ENCODE measurements around the gene RAP2C. TPM values are rescaled to one million over a fixed set of nuclear protein-coding genes. Genes with fewer than 3 reads are reported as not detected.
A peak's percentile ranks its signal among the peaks of the same experiment; 100 is the strongest.

RAP2C gene
- total RNA-seq, 1 experiment from 2014 or later: 52.7 TPM

DNA sequence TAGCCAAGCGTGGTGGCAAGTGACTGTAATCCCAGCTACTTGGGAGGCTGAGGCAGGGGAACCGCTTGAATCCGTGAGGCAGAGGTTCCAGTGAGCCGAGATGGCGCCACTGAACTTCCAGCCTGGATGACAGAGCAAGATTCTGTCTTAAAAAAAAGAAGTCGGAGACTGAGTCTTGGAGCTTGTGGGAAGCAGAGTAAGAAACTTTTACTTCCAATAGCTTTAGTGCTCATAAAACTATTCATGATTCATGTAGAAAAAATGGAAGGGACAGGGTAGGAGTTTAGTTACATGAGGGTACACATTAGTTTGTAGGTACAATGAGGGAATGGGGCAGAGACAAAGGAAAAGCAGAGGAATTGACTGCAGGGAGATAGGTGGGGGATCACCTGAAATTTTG, 19.3 kb downstream of the RAP2C start:
- Mint-ChIP-seq H3K27ac (peak overlapping the region in 2 of 3 experiments; percentile 3 to 5; a peak in 3 of 7 replicates), H3K36me3 (ENCODE audit: insufficient read depth in 1 of 3, low read depth in 3 of 3) (peaks cover 2 to 11% (median 4%) of the 10 kb centered on the region in 3 experiments; a peak in 5 of 7 replicates), H3K27me3 (ENCODE audit: low read depth) (no peaks in the 10 kb centered on the region), H3K4me1 (peaks cover 8% of the 10 kb centered on the region in 2 experiments; a peak in 3 of 4 replicates), H3K4me3 (no peak overlapping the region), H3K9me3 (no peaks in the 10 kb centered on the region; a peak in 1 of 5 replicates)
- Histone ChIP-seq H3K18ac (ENCODE audit: insufficient read length, low read depth, low read length) (no peak overlapping the region), H2BK5ac (ENCODE audit: insufficient read length, low read length) (no peak overlapping the region), H3K27ac (ENCODE audit: insufficient read length, low read depth, low read length) (no peak overlapping the region), H4K5ac (ENCODE audit: insufficient read length, low read depth, low read length) (no peak overlapping the region), H4K91ac (ENCODE audit: insufficient read length, low read depth, low read length) (no peak overlapping the region), H4K8ac (replicated peaks; ENCODE audit: insufficient read length, low read depth, low read length) (no peak overlapping the region), H3K4me2 (ENCODE audit: insufficient read depth, insufficient read length, low read length) (no peak overlapping the region), H4K20me1 (ENCODE audit: control insufficient read depth, insufficient read depth, insufficient read length) (no peaks in the 10 kb centered on the region), H3K79me1 (ENCODE audit: insufficient read depth, low read depth, low read length, poor library complexity, severe bottlenecking) (no peaks in the 10 kb centered on the region), H3K23ac (ENCODE audit: insufficient read length, low read depth, low read length) (no peak overlapping the region), H3K23me2 (ENCODE audit: insufficient read length, low read depth, low read length, poor library complexity, severe bottlenecking) (no peaks in the 10 kb centered on the region), H2BK15ac (ENCODE audit: low read depth, low read length) (no peak overlapping the region), H3K14ac (ENCODE audit: insufficient read depth, low read length) (no peak overlapping the region), H3K9me3 (ENCODE audit: control insufficient read depth, low read depth, low read length) (no peaks in the 10 kb centered on the region), H3K27me3 (ENCODE audit: insufficient read depth, low read length) (no peaks in the 10 kb centered on the region), H3K79me2 (ENCODE audit: insufficient read depth, low read length) (no peaks in the 10 kb centered on the region), H3K9ac (ENCODE audit: extremely low read depth, insufficient read length, low read length) (no peak overlapping the region), H2AK5ac (ENCODE audit: insufficient read length, low read length) (no peak overlapping the region), H3K4me1 (ENCODE audit: insufficient read depth, low read length) (no peaks in the 10 kb centered on the region), H3T11ph (ENCODE audit: low read length) (no peak overlapping the region), H2BK12ac (ENCODE audit: insufficient read length, low read depth, low read length) (no peak overlapping the region), H3K56ac (ENCODE audit: insufficient read length, low read depth, low read length) (no peak overlapping the region), H2BK20ac (ENCODE audit: low read depth, low read length, poor library complexity, severe bottlenecking) (no peak overlapping the region), H3K4ac (ENCODE audit: low read depth, low read length) (no peak overlapping the region), H2AFZ (ENCODE audit: low read length) (no peak overlapping the region), H2BK120ac (ENCODE audit: low read depth, low read length, poor library complexity, severe bottlenecking) (no peak overlapping the region)
- no CpG with 5 or more reads among the region's 6 CpGs for WGBS (ENCODE audit: extremely low coverage, insufficient read length, low lambda C conversion rate)
- TF ChIP-seq, protein P1, sequence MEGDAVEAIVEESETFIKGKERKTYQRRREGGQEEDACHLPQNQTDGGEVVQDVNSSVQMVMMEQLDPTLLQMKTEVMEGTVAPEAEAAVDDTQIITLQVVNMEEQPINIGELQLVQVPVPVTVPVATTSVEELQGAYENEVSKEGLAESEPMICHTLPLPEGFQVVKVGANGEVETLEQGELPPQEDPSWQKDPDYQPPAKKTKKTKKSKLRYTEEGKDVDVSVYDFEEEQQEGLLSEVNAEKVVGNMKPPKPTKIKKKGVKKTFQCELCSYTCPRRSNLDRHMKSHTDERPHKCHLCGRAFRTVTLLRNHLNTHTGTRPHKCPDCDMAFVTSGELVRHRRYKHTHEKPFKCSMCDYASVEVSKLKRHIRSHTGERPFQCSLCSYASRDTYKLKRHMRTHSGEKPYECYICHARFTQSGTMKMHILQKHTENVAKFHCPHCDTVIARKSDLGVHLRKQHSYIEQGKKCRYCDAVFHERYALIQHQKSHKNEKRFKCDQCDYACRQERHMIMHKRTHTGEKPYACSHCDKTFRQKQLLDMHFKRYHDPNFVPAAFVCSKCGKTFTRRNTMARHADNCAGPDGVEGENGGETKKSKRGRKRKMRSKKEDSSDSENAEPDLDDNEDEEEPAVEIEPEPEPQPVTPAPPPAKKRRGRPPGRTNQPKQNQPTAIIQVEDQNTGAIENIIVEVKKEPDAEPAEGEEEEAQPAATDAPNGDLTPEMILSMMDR (conservative IDR thresholded peaks at IDR 0.05): no peak
- no peak for DNase-seq
